ENCODE results near the gene CNTNAP5.

Gene CNTNAP5

DNA sequence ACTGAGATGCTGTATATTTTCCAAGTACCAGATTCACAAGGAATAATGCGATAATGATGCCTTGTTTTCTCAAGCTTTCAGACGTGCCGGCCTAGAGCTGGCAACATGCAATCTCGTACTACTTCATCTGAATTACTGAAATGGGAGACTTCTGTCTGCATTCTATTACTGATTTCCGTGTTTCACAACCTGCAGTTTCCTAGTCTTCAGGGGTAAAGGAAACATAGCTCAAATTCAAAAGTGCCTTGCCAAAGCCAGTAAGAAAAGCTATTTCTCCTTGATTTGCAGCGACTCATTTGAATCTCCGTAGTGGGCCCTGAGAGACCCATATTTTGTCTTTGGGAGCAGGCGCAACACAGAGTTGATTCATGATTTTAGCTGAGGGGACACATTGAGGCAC lies 289.0 kb downstream of the CNTNAP5 start:
- no peaks in the 10 kb centered on the region for H3K27me3 ChIP-seq (ENCODE audit: control insufficient read depth, insufficient read depth, low read length)
- H3K4me1 ChIP-seq (ENCODE audit: control insufficient read depth, low read depth, low read length): peaks cover 4% of the 10 kb centered on the region
- H3K9me3 ChIP-seq (ENCODE audit: control insufficient read depth, low read depth, low read length): no peaks in the 10 kb centered on the region
- no peaks in the 10 kb centered on the region for H3K36me3 ChIP-seq (ENCODE audit: control insufficient read depth, low read depth, low read length)
- no peak overlapping the region for H3K27ac ChIP-seq (ENCODE audit: low read length)
- no peak overlapping the region for H3K4me3 ChIP-seq (ENCODE audit: low read length)
- H3K9ac ChIP-seq (ENCODE audit: low read length): no peak overlapping the region

DNA sequence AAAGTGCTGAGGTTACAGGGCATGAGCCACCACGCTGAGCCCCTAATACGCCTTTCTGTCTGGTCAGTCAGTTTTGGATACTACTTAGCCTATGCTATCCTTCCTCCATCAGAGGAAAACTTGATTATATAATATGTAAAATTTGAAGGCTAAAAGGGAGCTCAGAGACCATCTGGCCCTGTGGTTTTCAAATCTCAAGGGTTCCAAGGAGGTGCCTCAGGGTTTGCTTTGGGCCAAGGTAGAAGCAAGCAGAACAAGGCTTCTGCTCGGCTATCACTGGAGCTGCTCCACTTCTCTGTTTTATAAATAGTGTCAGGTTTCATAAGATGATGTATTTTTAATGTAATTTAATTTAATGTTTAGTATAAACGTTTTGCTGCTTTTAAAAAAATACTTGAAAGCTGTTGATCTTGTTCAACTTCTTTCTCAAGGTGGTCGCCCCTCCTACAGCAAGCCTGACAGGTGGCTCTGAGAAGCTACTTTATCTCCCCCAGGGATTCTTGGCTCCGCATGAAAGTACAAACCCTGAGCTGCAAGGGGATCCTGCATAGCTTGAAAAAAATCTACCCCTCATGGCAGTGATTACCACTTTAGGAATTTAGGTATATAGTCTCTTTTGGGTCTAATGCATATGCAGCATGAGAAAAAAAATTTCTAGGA lies 290.3 kb downstream of the CNTNAP5 start:
- H3K9ac ChIP-seq (ENCODE audit: low read length): no peak overlapping the region
- no peak overlapping the region for H3K27ac ChIP-seq (ENCODE audit: low read length)
- H3K9me3 ChIP-seq (ENCODE audit: control insufficient read depth, low read depth, low read length): no peaks in the 10 kb centered on the region
- no peaks in the 10 kb centered on the region for H3K27me3 ChIP-seq (ENCODE audit: control insufficient read depth, insufficient read depth, low read length)
- no peak overlapping the region for H3K4me3 ChIP-seq (ENCODE audit: low read length)
- H3K4me1 ChIP-seq (ENCODE audit: control insufficient read depth, low read depth, low read length): peaks cover 5% of the 10 kb centered on the region
- no peaks in the 10 kb centered on the region for H3K36me3 ChIP-seq (ENCODE audit: control insufficient read depth, low read depth, low read length)

DNA sequence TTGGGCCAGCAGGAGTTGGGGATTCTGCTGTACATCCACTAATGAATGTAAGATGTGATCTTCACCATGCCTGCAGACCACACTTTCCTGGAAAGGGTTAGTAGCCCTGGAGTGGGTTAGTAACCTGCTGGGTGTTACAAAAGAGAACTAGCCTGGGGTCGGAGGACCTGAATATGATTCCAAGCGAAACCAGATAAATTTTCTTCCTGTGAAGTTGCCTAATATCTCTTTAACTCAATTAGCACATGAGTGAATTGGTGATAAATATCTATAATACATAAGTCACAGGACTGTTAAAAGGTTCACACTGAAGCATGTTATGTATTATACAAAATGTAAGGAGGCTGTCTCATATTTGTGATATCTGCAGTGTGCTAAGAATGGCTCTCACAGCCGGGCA lies 291.0 kb downstream of the CNTNAP5 start:
- no peak overlapping the region for H3K27ac ChIP-seq (ENCODE audit: low read length)
- H3K9me3 ChIP-seq (ENCODE audit: control insufficient read depth, low read depth, low read length): no peaks in the 10 kb centered on the region
- no peak overlapping the region for H3K4me3 ChIP-seq (ENCODE audit: low read length)
- no peak overlapping the region for H3K9ac ChIP-seq (ENCODE audit: low read length)
- H3K36me3 ChIP-seq (ENCODE audit: control insufficient read depth, low read depth, low read length): no peaks in the 10 kb centered on the region
- peaks cover 9% of the 10 kb centered on the region for H3K4me1 ChIP-seq (ENCODE audit: control insufficient read depth, low read depth, low read length)
- no peaks in the 10 kb centered on the region for H3K27me3 ChIP-seq (ENCODE audit: control insufficient read depth, insufficient read depth, low read length)

DNA sequence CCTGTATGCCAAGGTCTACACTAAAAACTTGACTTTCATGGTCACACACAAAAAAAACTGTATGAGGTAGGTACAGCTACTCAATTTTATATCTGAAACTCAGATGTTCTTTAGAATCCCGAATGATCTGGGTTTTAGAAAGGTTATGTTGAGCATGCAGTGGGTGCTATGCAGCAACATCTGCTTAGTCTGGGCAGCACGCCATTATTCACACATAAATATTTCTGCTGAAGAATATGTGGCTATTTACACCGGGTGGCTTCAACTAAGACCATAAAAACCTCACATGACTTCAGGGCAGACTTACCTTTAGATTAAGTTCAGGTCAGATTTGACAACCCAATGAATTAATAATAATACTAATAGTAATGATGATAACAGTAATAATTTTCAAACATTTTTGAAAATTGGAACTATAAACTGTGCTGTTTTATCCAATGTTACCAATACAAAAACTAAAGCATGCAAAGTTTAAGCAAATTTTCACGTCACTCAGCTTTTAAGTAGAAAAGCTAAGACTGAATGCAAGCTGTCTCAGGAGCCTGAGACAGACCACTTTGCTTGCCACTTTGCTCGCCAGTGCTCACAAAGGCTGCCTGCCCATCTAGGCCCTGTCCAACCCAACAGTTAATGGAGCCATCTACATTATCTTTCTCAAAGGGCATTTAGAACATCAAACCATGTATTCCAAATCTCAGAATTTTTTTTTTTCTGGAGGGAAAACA lies 292.0 kb downstream of the CNTNAP5 start:
- peaks cover 9% of the 10 kb centered on the region for H3K4me1 ChIP-seq (ENCODE audit: control insufficient read depth, low read depth, low read length)
- no peaks in the 10 kb centered on the region for H3K36me3 ChIP-seq (ENCODE audit: control insufficient read depth, low read depth, low read length)
- H3K9me3 ChIP-seq (ENCODE audit: control insufficient read depth, low read depth, low read length): no peaks in the 10 kb centered on the region
- no peak overlapping the region for H3K9ac ChIP-seq (ENCODE audit: low read length)
- no peak overlapping the region for H3K27ac ChIP-seq (ENCODE audit: low read length)
- no peaks in the 10 kb centered on the region for H3K27me3 ChIP-seq (ENCODE audit: control insufficient read depth, insufficient read depth, low read length)
- no peak overlapping the region for H3K4me3 ChIP-seq (ENCODE audit: low read length)

DNA sequence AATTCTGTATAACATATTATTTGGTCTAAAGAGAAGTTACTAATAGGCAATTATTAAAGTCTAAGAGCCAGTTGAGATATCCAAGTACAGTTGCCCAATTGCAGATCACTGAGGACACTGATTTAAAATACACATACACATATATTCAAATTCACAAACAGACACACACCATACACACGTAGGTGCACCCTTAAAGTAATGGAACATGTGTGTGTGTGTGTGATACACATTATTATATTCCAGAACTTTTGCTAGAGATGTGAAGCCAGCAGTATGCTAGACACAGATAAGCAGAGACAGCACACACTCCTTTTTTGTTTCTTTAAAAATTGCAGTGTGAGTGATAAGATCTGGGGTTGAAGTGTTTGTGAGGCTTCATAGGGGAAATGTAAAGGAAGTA lies 292.5 kb downstream of the CNTNAP5 start:
- no peak overlapping the region for H3K4me3 ChIP-seq (ENCODE audit: low read length)
- no peak overlapping the region for H3K27ac ChIP-seq (ENCODE audit: low read length)
- H3K4me1 ChIP-seq (ENCODE audit: control insufficient read depth, low read depth, low read length): peaks cover 9% of the 10 kb centered on the region
- H3K9ac ChIP-seq (ENCODE audit: low read length): no peak overlapping the region
- no peaks in the 10 kb centered on the region for H3K36me3 ChIP-seq (ENCODE audit: control insufficient read depth, low read depth, low read length)
- no peaks in the 10 kb centered on the region for H3K9me3 ChIP-seq (ENCODE audit: control insufficient read depth, low read depth, low read length)
- H3K27me3 ChIP-seq (ENCODE audit: control insufficient read depth, insufficient read depth, low read length): no peaks in the 10 kb centered on the region

DNA sequence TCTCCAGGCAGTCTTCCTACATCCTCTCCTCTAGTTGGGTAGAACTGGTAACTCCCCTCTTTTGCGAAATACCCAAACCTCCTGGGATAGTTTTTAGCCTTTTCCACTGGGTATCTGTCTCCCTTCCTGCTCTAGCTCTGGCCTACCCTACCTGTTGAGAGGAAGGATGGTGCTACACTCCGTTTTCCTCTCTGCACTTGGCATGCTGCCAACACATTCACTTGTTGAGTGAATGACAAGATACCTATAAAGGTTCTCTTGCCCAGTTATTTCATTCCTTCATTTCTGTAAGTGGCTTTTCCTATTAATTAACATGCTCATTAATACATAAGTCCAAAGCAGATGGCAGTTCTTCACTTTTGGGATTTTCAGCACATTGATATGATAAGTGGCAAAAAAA lies 293.8 kb downstream of the CNTNAP5 start:
- H3K4me3 ChIP-seq (ENCODE audit: low read length): no peak overlapping the region
- peaks cover 9% of the 10 kb centered on the region for H3K4me1 ChIP-seq (ENCODE audit: control insufficient read depth, low read depth, low read length)
- no peaks in the 10 kb centered on the region for H3K36me3 ChIP-seq (ENCODE audit: control insufficient read depth, low read depth, low read length)
- no peaks in the 10 kb centered on the region for H3K9me3 ChIP-seq (ENCODE audit: control insufficient read depth, low read depth, low read length)
- H3K27ac ChIP-seq (ENCODE audit: low read length): no peak overlapping the region
- H3K9ac ChIP-seq (ENCODE audit: low read length): no peak overlapping the region
- H3K27me3 ChIP-seq (ENCODE audit: control insufficient read depth, insufficient read depth, low read length): no peaks in the 10 kb centered on the region

DNA sequence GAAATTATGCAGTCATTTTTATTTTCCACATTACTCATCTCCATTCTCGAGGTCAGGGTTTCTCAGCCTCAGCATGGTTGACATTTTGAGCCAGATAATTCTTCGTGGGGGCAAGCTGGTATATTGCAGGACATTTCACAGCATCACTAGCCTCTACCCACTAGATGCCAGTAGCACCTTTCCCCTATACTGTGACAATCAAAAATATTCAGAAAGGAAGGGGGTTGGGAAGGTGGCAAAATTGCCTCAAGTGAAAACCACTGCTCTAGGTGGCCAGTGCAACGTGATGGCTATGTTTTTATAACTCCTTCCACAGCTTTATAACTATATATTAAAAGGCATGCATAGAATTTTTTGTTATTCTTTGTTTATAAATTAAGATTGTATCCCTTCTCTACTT lies 294.5 kb downstream of the CNTNAP5 start:
- no peaks in the 10 kb centered on the region for H3K27me3 ChIP-seq (ENCODE audit: control insufficient read depth, insufficient read depth, low read length)
- no peak overlapping the region for H3K4me3 ChIP-seq (ENCODE audit: low read length)
- H3K36me3 ChIP-seq (ENCODE audit: control insufficient read depth, low read depth, low read length): no peaks in the 10 kb centered on the region
- H3K4me1 ChIP-seq (ENCODE audit: control insufficient read depth, low read depth, low read length): peaks cover 9% of the 10 kb centered on the region
- no peaks in the 10 kb centered on the region for H3K9me3 ChIP-seq (ENCODE audit: control insufficient read depth, low read depth, low read length)
- no peak overlapping the region for H3K27ac ChIP-seq (ENCODE audit: low read length)
- no peak overlapping the region for H3K9ac ChIP-seq (ENCODE audit: low read length)

DNA sequence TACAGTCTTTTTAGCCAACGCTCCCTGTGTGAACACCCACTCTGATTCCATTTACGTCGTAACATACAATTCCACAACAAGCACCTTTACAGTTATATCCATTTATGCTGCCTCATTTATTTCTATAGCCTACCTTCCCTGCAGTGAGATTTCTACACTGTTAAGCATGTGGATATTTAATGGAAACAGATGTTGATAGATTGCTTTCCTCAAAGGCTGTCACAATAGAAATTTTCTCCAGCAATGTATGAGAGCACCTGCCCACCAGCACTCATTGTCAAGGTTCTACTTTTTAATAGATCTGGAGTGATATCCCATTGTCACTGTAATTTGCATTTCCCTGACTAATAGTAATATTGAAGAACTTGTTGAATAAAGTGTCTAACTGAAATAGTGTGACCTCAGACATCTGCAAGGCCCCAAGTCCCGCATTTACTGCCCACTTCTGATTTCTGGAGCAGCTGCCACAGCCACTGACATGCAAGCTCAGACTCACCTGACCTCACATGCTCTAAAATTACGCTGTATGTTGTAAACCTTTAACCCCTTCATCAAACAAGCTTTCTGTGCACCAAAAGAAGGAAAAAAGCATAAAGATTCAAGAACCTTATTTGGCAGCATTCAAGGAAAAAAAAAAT lies 295.1 kb downstream of the CNTNAP5 start:
- Histone ChIP-seq H3K9me3 (ENCODE audit: control insufficient read depth, low read depth, low read length) (no peaks in the 10 kb centered on the region), H3K9ac (ENCODE audit: low read length) (no peak overlapping the region), H3K27me3 (ENCODE audit: control insufficient read depth, insufficient read depth, low read length) (no peaks in the 10 kb centered on the region), H3K4me1 (ENCODE audit: control insufficient read depth, low read depth, low read length) (peaks cover 9% of the 10 kb centered on the region), H3K27ac (ENCODE audit: low read length) (no peak overlapping the region), H3K36me3 (ENCODE audit: control insufficient read depth, low read depth, low read length) (no peaks in the 10 kb centered on the region), H3K4me3 (ENCODE audit: low read length) (no peak overlapping the region)

DNA sequence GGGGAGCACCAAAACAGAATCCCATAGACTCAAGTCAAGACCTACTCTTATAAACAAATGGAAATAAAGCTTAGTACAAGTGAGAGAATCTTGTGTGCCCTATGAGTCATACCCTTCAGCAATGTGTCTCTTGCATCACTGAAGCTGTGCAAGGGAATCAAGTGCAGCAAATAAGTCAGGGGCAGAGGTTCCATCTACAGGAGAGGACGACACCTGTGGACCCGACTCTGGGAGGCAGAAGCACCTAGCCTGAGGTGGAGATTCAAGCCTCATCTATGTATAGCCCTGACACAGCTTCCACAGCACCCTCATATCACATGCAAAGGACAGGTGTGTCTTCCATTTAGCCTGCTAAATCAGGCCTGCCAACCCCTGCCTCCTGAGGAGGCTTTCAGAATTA lies 298.2 kb downstream of the CNTNAP5 start:
- H3K9me3 ChIP-seq (ENCODE audit: control insufficient read depth, low read depth, low read length): no peaks in the 10 kb centered on the region
- H3K4me1 ChIP-seq (ENCODE audit: control insufficient read depth, low read depth, low read length): peaks cover 25% of the 10 kb centered on the region
- H3K27me3 ChIP-seq (ENCODE audit: control insufficient read depth, insufficient read depth, low read length): no peaks in the 10 kb centered on the region
- no peak overlapping the region for H3K27ac ChIP-seq (ENCODE audit: low read length)
- H3K9ac ChIP-seq (ENCODE audit: low read length): no peak overlapping the region
- no peak overlapping the region for H3K4me3 ChIP-seq (ENCODE audit: low read length)
- no peaks in the 10 kb centered on the region for H3K36me3 ChIP-seq (ENCODE audit: control insufficient read depth, low read depth, low read length)

DNA sequence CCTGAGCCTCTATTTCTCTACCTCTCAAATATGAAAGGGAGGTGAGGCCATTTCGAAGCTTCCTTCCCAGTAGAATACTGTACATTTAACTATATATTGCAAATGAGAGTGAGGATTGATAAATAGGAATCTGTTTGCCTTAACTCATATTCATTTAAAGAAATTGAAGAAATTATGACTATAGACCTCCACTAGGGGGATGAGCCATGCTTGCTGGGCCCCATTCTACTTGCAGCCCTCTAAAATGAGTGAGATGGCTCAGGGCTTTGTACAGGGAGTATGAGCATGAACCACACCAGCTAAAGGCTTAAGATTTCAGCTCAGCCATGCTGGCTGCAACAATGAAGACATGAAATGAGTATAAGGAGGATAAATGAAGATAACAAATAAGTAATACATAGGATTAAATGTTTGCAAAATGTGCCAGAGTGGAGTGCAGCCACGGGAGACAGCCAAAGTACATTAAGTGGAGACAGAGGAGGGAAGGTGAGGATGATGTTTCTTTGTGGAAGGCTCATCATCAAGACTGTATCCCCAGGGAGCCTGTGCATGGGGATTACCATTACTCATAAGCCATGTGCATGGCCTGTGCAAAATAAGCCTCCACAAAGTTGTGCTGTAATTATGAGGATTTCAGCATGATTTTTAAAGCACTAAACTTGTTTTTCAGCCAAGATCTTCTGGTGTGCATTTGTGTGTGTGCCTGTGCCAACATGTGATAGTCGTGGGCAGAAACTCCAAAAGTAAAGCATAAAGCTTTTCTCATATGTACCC lies 300.8 kb downstream of the CNTNAP5 start:
- H3K9ac ChIP-seq (ENCODE audit: low read length): no peak overlapping the region
- no peak overlapping the region for H3K27ac ChIP-seq (ENCODE audit: low read length)
- no peaks in the 10 kb centered on the region for H3K36me3 ChIP-seq (ENCODE audit: control insufficient read depth, low read depth, low read length)
- no peaks in the 10 kb centered on the region for H3K9me3 ChIP-seq (ENCODE audit: control insufficient read depth, low read depth, low read length)
- H3K4me3 ChIP-seq (ENCODE audit: low read length): no peak overlapping the region
- no peaks in the 10 kb centered on the region for H3K27me3 ChIP-seq (ENCODE audit: control insufficient read depth, insufficient read depth, low read length)
- peaks cover 40% of the 10 kb centered on the region for H3K4me1 ChIP-seq (ENCODE audit: control insufficient read depth, low read depth, low read length)

DNA sequence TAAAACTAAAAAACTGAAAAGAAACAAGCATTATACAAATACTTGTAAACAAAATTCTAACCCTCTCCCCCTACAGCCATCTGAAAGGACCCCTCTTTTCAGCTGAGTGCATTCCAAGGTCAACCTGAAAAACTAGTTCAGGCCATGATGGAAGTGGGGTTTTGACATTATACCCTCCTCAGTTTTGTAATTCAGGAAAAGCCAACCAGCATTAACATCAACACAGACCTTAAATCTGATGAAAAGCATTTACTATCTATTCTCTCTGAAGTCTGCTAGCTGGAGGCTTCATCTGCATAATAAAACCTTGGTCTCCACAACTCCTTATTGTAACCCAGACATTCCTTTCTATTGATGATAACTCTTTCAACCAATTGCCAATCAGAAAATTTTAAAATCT lies 302.2 kb downstream of the CNTNAP5 start:
- Histone ChIP-seq H3K36me3 (ENCODE audit: control insufficient read depth, low read depth, low read length) (no peaks in the 10 kb centered on the region), H3K27ac (ENCODE audit: low read length) (no peak overlapping the region), H3K27me3 (ENCODE audit: control insufficient read depth, insufficient read depth, low read length) (no peaks in the 10 kb centered on the region), H3K4me1 (ENCODE audit: control insufficient read depth, low read depth, low read length) (peaks cover 39% of the 10 kb centered on the region), H3K9me3 (ENCODE audit: control insufficient read depth, low read depth, low read length) (no peaks in the 10 kb centered on the region), H3K9ac (ENCODE audit: low read length) (no peak overlapping the region), H3K4me3 (ENCODE audit: low read length) (no peak overlapping the region)
